H54 (cell line): ENCODE results near the gene ACIN1.

Experiments used
- DNase-seq: peaks from one replicate; pipeline ENCODE4 v3.0.0; 2011; ENCODE audit warnings: low spot score, mixed read lengths; ENCODE audit not compliant: insufficient read length
- FAIRE-seq: peaks from 3 replicates; lab custom pipeline; 2011; peaks lifted over from hg19 to GRCh38; lab: Jason Lieb, UNC
- POLR2A ChIP-seq: IDR thresholded peaks from 2 replicates; pipeline ENCODE4 v1.6.1; 2011; ENCODE audit warnings: low read depth, mild to moderate bottlenecking, low read length

The ACIN1 gene

DNA sequence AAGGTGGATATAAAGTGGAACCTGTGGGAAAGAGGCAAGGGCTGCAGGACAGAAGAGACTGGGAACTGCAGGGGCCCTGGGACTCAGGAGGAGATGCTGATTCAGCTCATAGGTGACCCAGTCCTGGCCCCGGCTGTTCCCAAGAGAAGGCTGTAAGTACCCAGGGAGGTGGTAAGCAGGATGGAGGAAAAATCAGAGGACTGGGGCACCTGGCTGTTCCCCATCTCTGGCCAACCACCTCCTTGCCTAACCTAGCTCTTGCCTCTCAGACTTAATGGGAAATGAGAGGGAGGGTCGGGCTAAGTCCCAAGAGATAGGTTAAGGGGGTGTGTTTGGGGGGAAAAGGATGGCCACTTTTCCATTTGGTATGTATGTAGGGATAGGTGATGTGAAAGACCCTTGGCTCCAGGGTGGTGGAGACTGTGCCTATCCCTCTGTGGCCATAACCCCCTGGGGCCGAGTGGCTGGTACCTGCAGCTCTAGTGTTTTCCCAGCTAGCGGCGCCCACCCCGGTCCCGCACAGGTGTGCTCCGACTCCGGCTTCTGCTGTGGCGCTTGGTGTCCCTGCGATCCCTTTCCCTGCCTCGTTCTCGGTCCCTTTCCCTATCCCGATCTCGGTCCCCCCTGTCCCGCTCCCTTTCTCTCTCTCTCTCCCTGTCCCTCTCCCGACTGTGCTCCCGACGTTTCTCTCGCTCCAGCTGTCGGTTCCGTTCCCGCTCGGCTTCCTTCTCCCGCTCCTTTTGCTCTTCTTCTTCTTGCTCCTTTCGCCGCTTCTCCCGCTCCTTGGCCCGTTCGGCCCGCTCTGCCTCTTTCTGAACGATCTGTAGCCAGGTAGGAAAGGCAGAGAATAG, 36.1 kb downstream of the ACIN1 start:
- no peak for DNase-seq
- TF ChIP-seq POLR2A = no peak
- no peak for FAIRE-seq

- FAIRE-seq (no peak), DNase-seq (peak; percentile 81)
- TF ChIP-seq POLR2A = no peak
Measured at GRCh38 chr14:23057757-23058653, 36.9 kb downstream of the ACIN1 start.

GRCh38 chr14:23056956-23057756, 37.8 kb downstream of the ACIN1 start, which contains the start of gene CDH24:
Gene CDH24, minus strand, starts transcription at chr14:23057520. Its CDS starts 1,787 bp downstream, at chr14:23055733.
- DNase-seq (peak; percentile 63), FAIRE-seq (no peak)
- TF ChIP-seq POLR2A = peak; percentile 46

DNA sequence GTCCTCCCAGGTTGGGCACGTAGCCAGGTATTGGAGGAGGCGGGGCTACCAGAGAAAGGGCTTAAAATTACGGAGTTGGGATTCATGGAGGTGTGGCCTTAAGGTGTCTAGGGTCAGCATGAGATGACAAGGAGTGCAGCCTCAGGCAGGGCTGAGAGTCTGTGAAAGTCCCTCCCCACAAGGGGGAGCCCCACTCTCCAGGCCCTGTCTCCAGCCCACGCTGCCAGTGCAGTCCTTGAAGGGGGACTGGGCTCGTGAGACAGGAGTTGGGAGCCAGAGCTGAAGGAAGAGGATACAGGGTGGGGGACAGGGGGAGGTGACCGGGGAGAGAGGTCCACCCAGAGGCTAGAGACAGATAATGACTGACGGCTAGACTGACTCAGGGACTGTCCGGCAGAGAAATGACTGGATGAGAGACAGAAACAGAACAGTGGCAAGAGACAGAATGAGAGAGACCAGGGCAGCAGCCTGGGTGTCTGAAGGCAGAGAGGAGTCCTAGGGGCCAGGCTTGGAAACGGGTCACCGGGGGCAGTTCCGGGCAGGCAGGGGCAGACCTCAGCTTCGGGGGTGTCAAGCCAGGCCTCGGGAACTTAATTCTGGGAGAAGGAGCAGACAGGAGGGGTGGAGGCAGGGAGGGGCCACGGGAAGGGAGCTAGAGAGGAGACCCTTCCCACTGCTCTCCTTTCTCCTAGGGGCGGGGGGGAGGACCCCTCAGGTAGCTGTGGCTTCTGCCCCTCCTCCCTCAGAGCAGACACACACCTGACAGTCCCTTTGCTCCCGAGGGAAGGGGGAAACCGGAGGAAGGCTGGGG, 38.6 kb downstream of the ACIN1 start:
- no peak for FAIRE-seq
- DNase-seq = peak; percentile 83
- no peak for TF ChIP-seq POLR2A

DNA sequence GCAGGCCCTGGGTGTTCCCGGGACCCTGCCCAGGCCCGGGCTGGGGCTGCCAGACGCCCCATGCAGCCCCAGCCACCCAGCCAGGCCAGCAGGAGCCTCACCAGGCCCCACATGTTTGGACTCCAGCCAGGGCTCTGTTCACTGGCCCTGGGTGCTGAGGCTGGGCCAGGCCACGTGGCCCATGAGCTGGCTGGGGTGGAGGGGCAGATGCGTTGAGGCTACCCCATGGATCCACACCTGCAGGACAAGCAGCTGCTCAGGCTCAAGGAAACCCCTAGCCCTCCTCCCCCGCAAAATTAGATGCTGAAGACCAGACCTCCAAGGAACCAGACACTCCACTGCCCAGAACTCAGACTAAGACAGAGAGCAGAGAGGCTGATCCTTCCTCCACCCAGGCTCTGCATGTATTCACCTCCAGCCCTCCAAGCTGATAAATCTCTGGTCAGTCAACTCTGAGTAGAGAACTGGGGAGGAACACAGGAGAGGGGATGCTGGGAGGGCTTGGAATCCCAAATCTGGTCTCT, 39.3 kb downstream of the ACIN1 start:
- TF ChIP-seq POLR2A = no peak
- FAIRE-seq (no peak), DNase-seq (peak; percentile 40)

DNA sequence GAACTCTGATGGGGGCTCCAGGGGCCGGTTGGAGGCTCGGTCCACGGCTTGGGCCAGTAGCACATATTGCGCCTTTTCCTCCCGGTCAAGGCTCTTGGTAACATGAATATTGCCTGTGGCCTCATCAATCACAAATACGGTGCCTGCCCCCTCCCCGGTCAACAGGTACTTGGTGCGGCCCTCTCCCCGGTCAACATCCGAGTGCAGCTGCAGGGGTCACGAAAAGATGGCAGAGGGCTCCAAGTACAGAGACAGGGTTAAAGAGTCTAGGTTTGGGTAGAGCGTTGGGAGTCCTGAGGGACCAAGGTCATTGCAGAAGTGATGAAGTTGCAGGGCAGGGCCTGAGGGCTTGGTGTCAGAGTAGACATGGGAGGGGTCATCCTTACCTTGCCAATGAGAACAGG, 39.8 kb downstream of the ACIN1 start:
- no peak for TF ChIP-seq POLR2A
- DNase-seq (no peak), FAIRE-seq (no peak)

GRCh38 chr14:23054000-23054811, 40.7 kb downstream of the ACIN1 start:
- TF ChIP-seq POLR2A = no peak
- FAIRE-seq (no peak), DNase-seq (no peak)

DNA sequence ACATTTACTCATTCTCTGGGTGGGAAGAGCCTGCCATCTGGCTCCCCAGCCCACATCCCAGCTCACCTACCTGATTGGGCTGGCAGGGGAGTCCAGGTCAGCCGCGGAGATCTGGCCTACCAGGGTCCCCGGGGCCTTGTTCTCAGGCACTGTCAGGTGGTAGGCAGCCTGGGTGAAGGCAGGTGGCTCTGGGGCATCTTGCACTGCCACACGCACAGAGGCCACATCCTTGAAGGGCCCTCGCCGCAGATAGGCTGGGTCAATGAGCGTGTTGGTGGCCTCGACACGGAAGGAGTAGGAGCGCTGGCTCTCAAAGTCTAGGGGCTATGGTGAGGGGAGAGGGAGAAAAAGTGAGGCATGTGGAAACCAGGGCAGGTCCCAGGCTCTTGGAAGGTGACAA, 41.5 kb downstream of the ACIN1 start:
- TF ChIP-seq POLR2A = no peak
- FAIRE-seq = no peak
- DNase-seq = no peak

- FAIRE-seq = no peak
- no peak for TF ChIP-seq POLR2A
- DNase-seq = no peak
Measured at GRCh38 chr14:23052671-23053070, 42.3 kb downstream of the ACIN1 start.

GRCh38 chr14:23052182-23052623, 42.7 kb downstream of the ACIN1 start:
- no peak for DNase-seq
- no peak for FAIRE-seq
- TF ChIP-seq POLR2A = no peak

DNA sequence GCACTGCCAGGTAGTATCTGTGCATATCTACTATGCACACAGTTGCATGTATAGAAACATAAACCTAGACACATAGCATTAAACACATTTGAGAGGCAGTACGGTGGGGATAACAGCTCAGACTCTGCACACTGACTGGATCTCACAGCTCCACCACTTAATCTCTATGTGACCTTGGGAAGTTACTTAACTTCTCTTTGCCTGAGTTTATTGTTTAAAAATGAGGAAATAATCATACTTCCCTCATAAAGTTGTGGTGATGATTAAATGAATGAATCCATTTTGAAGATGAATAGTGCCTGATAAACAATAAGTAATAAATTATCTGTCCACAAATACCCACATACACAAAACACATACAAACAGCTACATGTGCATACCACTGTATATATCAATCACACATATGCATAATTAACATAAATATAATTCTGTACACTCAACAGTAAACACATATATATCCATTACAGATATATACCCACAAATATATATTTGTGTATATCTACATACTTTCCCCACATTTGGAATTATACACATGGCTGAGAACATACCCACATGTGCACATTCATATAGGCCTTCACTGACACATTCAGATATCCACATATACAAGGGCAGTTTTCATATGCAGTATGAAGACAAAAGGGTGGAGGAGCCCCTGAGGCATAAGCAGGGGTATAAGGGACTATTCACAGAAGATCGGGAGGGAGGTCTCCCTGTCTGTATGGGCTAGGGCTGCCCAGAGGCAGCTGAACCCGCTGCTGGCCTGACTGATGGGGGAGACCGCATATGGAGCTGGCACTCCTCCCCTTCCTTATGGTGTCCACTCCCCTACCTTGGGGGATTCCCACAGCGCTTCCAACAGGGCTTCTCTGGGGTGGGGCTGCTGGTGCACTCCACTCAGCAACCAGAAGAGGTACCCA, 43.5 kb downstream of the ACIN1 start:
- FAIRE-seq = no peak

More for the DNA sequence above, 43.5 kb downstream of the ACIN1 start:
- no peak for DNase-seq
- TF ChIP-seq POLR2A = no peak
